Osteocyte (in vitro differentiated cells): Measurements from ENCODE around the gene PIK3C2B. TPM values are rescaled to one million over a fixed set of nuclear protein-coding genes. Genes with fewer than 3 reads are reported as not detected.

Experiments
- DNase-seq: peaks from one replicate; pipeline ENCODE4 v3.0.0; 2021; ENCODE audit warnings: mixed read lengths; ENCODE audit not compliant: unreplicated experiment; ENCODE audit errors: extremely low spot score
- H3K27ac Mint-ChIP-seq: one replicate; pipeline ENCODE4 v1.8.0; 2021; ENCODE audit warnings: mild to moderate bottlenecking, mixed read lengths; ENCODE audit not compliant: unreplicated experiment
- H3K27me3 Mint-ChIP-seq: one replicate; pipeline ENCODE4 v1.8.0; 2021; ENCODE audit warnings: mixed read lengths; ENCODE audit not compliant: unreplicated experiment
- H3K36me3 Mint-ChIP-seq: one replicate; pipeline ENCODE4 v1.8.0; 2021; ENCODE audit warnings: mixed read lengths; ENCODE audit not compliant: unreplicated experiment
- H3K4me1 Mint-ChIP-seq: one replicate; pipeline ENCODE4 v1.8.0; 2021; ENCODE audit warnings: mixed read lengths; ENCODE audit not compliant: unreplicated experiment
- H3K4me3 Mint-ChIP-seq: one replicate; pipeline ENCODE4 v1.8.0; 2021; ENCODE audit warnings: mild to moderate bottlenecking, moderate library complexity, mixed read lengths; ENCODE audit not compliant: unreplicated experiment
- H3K9me3 Mint-ChIP-seq: one replicate; pipeline ENCODE4 v1.8.0; 2021; ENCODE audit warnings: mixed read lengths; ENCODE audit not compliant: unreplicated experiment
- CTCF ChIP-seq: fragments of 200-600 bp; sonication (generic); IDR thresholded peaks from 2 replicates; pipeline ENCODE4 v1.5.0; 2021; ENCODE audit warnings: antibody characterized with exemption, mild to moderate bottlenecking, moderate library complexity
- total RNA-seq: library from RNA; stranded (reverse); gene quantifications from 2 replicates; pipeline ENCODE4 v1.2.1, GENCODE V29; 2021

Gene PIK3C2B
- total RNA-seq, 1 donor from 2014 or later, result 17.5 TPM

GRCh38 chr1:204454476-204454875 lies 40.1 kb downstream of the PIK3C2B start:
- Mint-ChIP-seq H3K27ac (no peak overlapping the region), H3K4me1 (peaks cover 20% of the 10 kb centered on the region)

GRCh38 chr1:204453141-204453772 lies 41.3 kb downstream of the PIK3C2B start:
- H3K4me3 Mint-ChIP-seq, result no peak overlapping the region
- peaks cover 18% of the 10 kb centered on the region for H3K36me3 Mint-ChIP-seq
- no peak for TF ChIP-seq CTCF
- H3K27ac Mint-ChIP-seq, result no peak overlapping the region
- H3K27me3 Mint-ChIP-seq, result no peaks in the 10 kb centered on the region
- no peak for DNase-seq
- H3K4me1 Mint-ChIP-seq, result peaks cover 20% of the 10 kb centered on the region
- no peaks in the 10 kb centered on the region for H3K9me3 Mint-ChIP-seq

More at GRCh38 chr1:204454476-204454875, 40.1 kb downstream of the PIK3C2B start:
- DNase-seq, result no peak
- Mint-ChIP-seq H3K36me3 (peaks cover 17% of the 10 kb centered on the region), H3K27me3 (no peaks in the 10 kb centered on the region), H3K4me3 (no peak overlapping the region), H3K9me3 (no peaks in the 10 kb centered on the region)
- no peak for TF ChIP-seq CTCF

DNA sequence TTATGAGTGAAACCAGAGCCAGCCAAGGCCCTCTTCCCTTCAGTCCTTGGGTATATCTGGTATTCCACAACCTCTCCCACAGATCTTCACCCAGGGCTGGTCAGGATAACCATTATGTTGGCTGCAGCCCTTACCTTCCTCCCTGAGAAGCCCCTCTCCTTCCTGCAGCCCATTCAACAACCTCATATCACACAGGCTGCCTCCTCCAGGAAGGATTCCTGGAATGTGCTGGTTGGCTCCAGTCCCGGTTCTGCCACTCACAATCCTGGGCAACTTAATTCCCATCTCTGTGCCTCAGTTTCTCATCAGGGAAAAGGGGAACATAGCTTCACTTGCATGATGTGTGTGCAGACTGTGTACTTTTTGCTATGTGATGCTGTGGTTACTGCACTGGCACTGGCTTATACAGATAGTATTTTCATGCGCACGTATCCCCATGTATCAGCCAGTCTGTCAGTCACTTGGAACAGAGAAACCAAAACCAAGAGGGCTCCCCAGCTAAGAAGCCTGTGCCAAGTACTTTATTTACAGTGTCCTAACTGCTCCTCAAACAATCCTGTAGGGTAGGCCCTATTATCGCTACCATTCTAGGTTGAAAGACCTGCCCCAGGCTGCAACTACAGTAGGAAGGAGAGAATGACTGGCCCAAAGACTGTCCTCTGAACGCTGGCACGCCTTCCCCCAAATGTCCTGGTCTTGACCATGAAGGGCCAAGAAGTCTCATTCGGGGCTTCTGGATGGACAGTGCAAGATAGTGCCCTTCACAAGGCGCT lies 43.1 kb downstream of the PIK3C2B start:
- peaks cover 23% of the 10 kb centered on the region for H3K36me3 Mint-ChIP-seq
- TF ChIP-seq CTCF, result no peak
- H3K27ac Mint-ChIP-seq, result no peak overlapping the region
- H3K9me3 Mint-ChIP-seq, result no peaks in the 10 kb centered on the region
- peaks cover 4% of the 10 kb centered on the region for H3K4me1 Mint-ChIP-seq
- no peak overlapping the region for H3K4me3 Mint-ChIP-seq
- no peak for DNase-seq
- no peaks in the 10 kb centered on the region for H3K27me3 Mint-ChIP-seq

DNA sequence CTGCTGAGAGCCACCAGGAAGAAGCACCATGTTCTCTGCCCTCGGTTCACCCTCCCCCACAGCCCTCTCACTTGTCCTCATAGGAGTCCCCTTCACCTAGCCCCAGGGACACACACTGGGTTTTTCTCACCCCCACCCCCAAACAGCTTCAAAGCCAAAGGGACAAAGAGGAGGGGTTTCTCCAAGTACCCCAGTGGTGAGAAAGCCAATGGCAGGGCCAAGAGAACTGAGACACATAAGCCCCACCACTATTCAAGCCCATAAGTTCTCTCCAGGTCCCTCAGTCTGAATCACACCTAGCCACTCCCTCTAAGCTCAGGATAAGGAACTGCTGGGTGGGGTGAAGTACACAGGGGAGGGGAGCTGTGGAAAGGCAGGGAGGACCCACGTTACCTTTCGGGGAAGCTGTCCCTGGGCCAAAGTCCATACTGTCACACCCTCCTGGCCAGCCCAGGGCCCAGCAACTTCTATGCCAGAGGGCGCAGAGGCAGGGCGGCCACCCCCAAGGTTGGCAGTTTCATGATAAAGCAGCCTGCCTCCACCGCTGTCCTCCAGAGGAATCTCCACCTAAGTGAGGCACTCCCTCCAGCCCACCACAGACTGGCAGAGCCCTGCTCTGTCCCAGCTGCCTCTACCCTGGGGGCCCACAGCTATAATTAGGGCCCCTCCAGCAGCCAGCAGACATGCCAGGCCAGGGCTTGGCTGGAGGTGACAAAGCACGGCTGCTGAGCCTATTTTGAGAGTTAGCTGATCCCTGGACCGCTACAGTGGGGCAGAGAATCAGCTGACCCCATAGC lies 43.9 kb downstream of the PIK3C2B start:
- H3K27ac Mint-ChIP-seq, result no peak overlapping the region
- peaks cover 3% of the 10 kb centered on the region for H3K4me1 Mint-ChIP-seq
- peaks cover 24% of the 10 kb centered on the region for H3K36me3 Mint-ChIP-seq
- no peaks in the 10 kb centered on the region for H3K9me3 Mint-ChIP-seq
- H3K27me3 Mint-ChIP-seq, result no peaks in the 10 kb centered on the region
- TF ChIP-seq CTCF, result no peak
- no peak for DNase-seq
- no peak overlapping the region for H3K4me3 Mint-ChIP-seq
